Hepatocyte (in vitro differentiated cells): ENCODE results near the gene C2CD4C. TPM values are rescaled to one million over a fixed set of nuclear protein-coding genes. Genes with fewer than 3 reads are reported as not detected.
"Not testable (repeated sequence)": the region's sequence is repeated elsewhere in the genome, so short reads cannot be mapped to it uniquely, and the experiment has no call there.

ENCODE experiments used
- DNase-seq: peaks from one replicate; pipeline ENCODE4 v3.0.0-alpha.2; 2016; ENCODE audit warnings: low spot score
- H2AFZ ChIP-seq: fragments of 200-600 bp; sonication (generic); 2 replicates; pipeline ENCODE4 v1.6.0; 2016; ENCODE audit warnings: antibody characterized with exemption, mild to moderate bottlenecking
- H3K27ac ChIP-seq: fragments of 200-600 bp; sonication (generic); 2 replicates; pipeline ENCODE4 v1.5.1; 2016; ENCODE audit warnings: mild to moderate bottlenecking
- H3K27me3 ChIP-seq: fragments of 200-600 bp; sonication (generic); 2 replicates; pipeline ENCODE4 v1.6.1; 2016
- H3K36me3 ChIP-seq: fragments of 200-600 bp; sonication (generic); replicated peaks from 2 replicates; pipeline ENCODE4 v1.5.1; 2016; ENCODE audit warnings: low read depth; ENCODE audit not compliant: insufficient read depth
- H3K4me1 ChIP-seq: fragments of 200-600 bp; sonication (generic); 2 replicates; pipeline ENCODE4 v1.5.1; 2016; ENCODE audit warnings: mild to moderate bottlenecking, moderate library complexity; ENCODE audit not compliant: insufficient read depth
- H3K4me2 ChIP-seq: fragments of 200-600 bp; sonication (generic); 2 replicates; pipeline ENCODE4 v1.6.0; 2016
- H3K4me3 ChIP-seq: fragments of 200-600 bp; sonication (generic); 2 replicates; pipeline ENCODE4 v1.5.1; 2016; ENCODE audit warnings: mild to moderate bottlenecking
- H3K79me2 ChIP-seq: fragments of 200-600 bp; sonication (generic); 2 replicates; pipeline ENCODE4 v1.6.0; 2017; ENCODE audit warnings: mild to moderate bottlenecking
- H3K9me2 ChIP-seq: fragments of 200-600 bp; sonication (generic); replicated peaks from 2 replicates; pipeline ENCODE4 v1.6.0; 2017; ENCODE audit warnings: mild to moderate bottlenecking; ENCODE audit not compliant: insufficient read depth
- H3K9me3 ChIP-seq: fragments of 200-600 bp; sonication (generic); 2 replicates; pipeline ENCODE4 v1.5.1; 2016; ENCODE audit warnings: low read depth, mild to moderate bottlenecking
- H4K20me1 ChIP-seq: fragments of 200-600 bp; sonication (generic); 2 replicates; pipeline ENCODE4 v1.6.0; 2016; ENCODE audit warnings: mild to moderate bottlenecking; ENCODE audit not compliant: insufficient read depth, poor library complexity, severe bottlenecking
- CTCF ChIP-seq: fragments of 200-600 bp; sonication (generic); IDR thresholded peaks from 2 replicates; pipeline ENCODE4 v1.5.1; 2016; ENCODE audit warnings: antibody characterized with exemption, mild to moderate bottlenecking; ENCODE audit not compliant: poor library complexity
- EZH2 ChIP-seq: fragments of 200-600 bp; sonication (generic); IDR thresholded peaks from 2 replicates; pipeline ENCODE4 v1.6.1; 2016; ENCODE audit warnings: antibody characterized with exemption, mild to moderate bottlenecking, borderline replicate concordance
- EZH2phosphoT487 ChIP-seq: fragments of 200-600 bp; sonication (generic); IDR thresholded peaks from one replicate; pipeline ENCODE4 v1.6.1; 2018; ENCODE audit warnings: antibody characterized with exemption, mild to moderate bottlenecking, low read depth, moderate library complexity; ENCODE audit not compliant: unreplicated experiment, severe bottlenecking
- whole genome bisulfite sequencing: methylation state at CpG from one replicate; pipeline ENCODE4 v1.1.6; 2016; ENCODE audit warnings: low lambda C conversion rate; ENCODE audit errors: missing lambda C conversion rate; 5-methylcytosine and 5-hydroxymethylcytosine counted together
- polyA plus RNA-seq: library from polyadenylated mRNA; unstranded; fragments of >200 nt; fragmentation: Nextera tagmentation; extraction: Ambion mirVana; gene quantifications from 2 replicates; pipeline ENCODE4 v1.2.1, GENCODE V29; 2016
- total RNA-seq: library from RNA; depleted of rRNA; stranded (reverse); fragments of >200 nt; gene quantifications from 2 replicates; pipeline ENCODE4 v1.2.3, GENCODE V29; 2014

The C2CD4C gene
- total and polyA plus RNA-seq, 2 experiments from 2014 or later: 3.4 to 4.6 TPM

GRCh38 chr19:383040-383439 lies 25.9 kb downstream of the C2CD4C start:
- no peaks in the 10 kb centered on the region for H3K9me3 ChIP-seq
- H3K4me3 ChIP-seq: no peak overlapping the region
- no peaks in the 10 kb centered on the region for H3K79me2 ChIP-seq
- no peak overlapping the region for H3K27ac ChIP-seq
- H3K36me3 ChIP-seq: no peaks in the 10 kb centered on the region
- 88% methylated on average over 19 of the region's 19 CpGs for WGBS
- DNase-seq: no peak
- no peaks in the 10 kb centered on the region for H4K20me1 ChIP-seq
- H3K27me3 ChIP-seq: no peaks in the 10 kb centered on the region
- H3K4me2 ChIP-seq: no peak overlapping the region
- H2AFZ ChIP-seq: no peak overlapping the region
- no peaks in the 10 kb centered on the region for H3K9me2 ChIP-seq
- TF ChIP-seq EZH2phosphoT487 (no peak), EZH2 (no peak), CTCF (no peak)
- H3K4me1 ChIP-seq: no peaks in the 10 kb centered on the region

- not testable (repeated sequence) for H3K9me2 ChIP-seq, H3K36me3 ChIP-seq, DNase-seq, H3K9me3 ChIP-seq, H3K79me2 ChIP-seq, H2AFZ ChIP-seq, H3K4me2 ChIP-seq, H3K27me3 ChIP-seq, H3K4me1 ChIP-seq, H3K4me3 ChIP-seq, H4K20me1 ChIP-seq, H3K27ac ChIP-seq
- WGBS: 90% methylated on average over 8 of the region's 9 CpGs
These were observed 26.4 kb downstream of the C2CD4C start for GRCh38 chr19:382578-382977.

- WGBS: 89% methylated on average over 11 of the region's 11 CpGs
- not testable (repeated sequence) for H3K27ac ChIP-seq, H3K9me3 ChIP-seq, H3K36me3 ChIP-seq, H3K79me2 ChIP-seq, H2AFZ ChIP-seq, H4K20me1 ChIP-seq, H3K4me2 ChIP-seq, H3K4me3 ChIP-seq, H3K9me2 ChIP-seq, DNase-seq, H3K4me1 ChIP-seq, H3K27me3 ChIP-seq
These were observed 27.0 kb downstream of the C2CD4C start for GRCh38 chr19:381901-382300.

DNA sequence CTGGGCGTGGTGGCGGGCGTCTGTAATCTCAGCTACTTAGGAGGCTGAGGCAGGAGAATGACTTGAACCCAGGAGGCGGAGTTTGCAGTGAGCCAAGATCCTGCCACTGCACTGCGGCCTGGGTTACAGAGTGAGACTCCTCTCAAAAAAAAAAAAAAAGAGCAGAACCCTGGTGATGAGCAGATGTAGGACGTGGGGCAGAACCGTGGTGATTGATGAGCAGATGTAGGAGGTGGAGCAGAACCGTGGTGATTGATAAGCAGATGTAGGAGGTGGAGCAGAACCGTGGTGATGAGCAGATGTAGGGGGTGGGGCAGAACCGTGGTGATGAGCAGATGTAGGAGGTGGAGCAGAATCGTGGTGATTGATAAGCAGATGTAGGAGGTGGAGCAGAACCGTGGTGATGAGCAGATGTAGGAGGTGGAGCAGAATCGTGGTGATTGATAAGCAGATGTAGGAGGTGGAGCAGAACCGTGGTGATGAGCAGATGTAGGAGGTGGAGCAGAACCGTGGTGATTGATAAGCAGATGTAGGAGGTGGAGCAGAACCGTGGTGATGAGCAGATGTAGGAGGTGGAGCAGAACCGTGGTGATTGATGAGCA lies 28.2 kb downstream of the C2CD4C start:
- H3K4me2 ChIP-seq, H3K9me2 ChIP-seq, H4K20me1 ChIP-seq, H3K9me3 ChIP-seq, H3K79me2 ChIP-seq, H3K27me3 ChIP-seq, H3K36me3 ChIP-seq, H3K27ac ChIP-seq, H2AFZ ChIP-seq, H3K4me1 ChIP-seq, H3K4me3 ChIP-seq, DNase-seq: not testable (repeated sequence)
- 93% methylated on average over 11 of the region's 17 CpGs for WGBS

- H3K79me2 ChIP-seq: no peaks in the 10 kb centered on the region
- DNase-seq: no peak
- no peaks in the 10 kb centered on the region for H3K36me3 ChIP-seq
- H3K4me2 ChIP-seq: no peak overlapping the region
- 95% methylated on average over 16 of the region's 16 CpGs for WGBS
- no peak overlapping the region for H3K4me3 ChIP-seq
- H3K27me3 ChIP-seq: no peaks in the 10 kb centered on the region
- H3K9me2 ChIP-seq: no peaks in the 10 kb centered on the region
- no peak overlapping the region for H3K27ac ChIP-seq
- TF ChIP-seq EZH2 (no peak), CTCF (no peak), EZH2phosphoT487 (no peak)
- no peaks in the 10 kb centered on the region for H3K4me1 ChIP-seq
- H2AFZ ChIP-seq: no peak overlapping the region
- no peaks in the 10 kb centered on the region for H4K20me1 ChIP-seq
- H3K9me3 ChIP-seq: no peaks in the 10 kb centered on the region
These were observed 29.2 kb downstream of the C2CD4C start for GRCh38 chr19:379796-380195.
